PFSK-1 (cell line): ENCODE results near the gene ABTB1.

Experiments used
- FOXP2 ChIP-seq: optimal IDR thresholded peaks from 2 replicates; pipeline ENCODE3; 2011; ENCODE audit warnings: borderline replicate concordance, control low read depth, inconsistent platforms; ENCODE audit not compliant: insufficient read depth; ENCODE audit errors: extremely low read length, extremely low read depth
- POLR2AphosphoS5 ChIP-seq: IDR thresholded peaks from 2 replicates; pipeline ENCODE4 v1.6.1; 2012; ENCODE audit warnings: low read depth, mild to moderate bottlenecking, control low read depth, low read length, moderate library complexity
- REST ChIP-seq, 2 experiments: IDR thresholded peaks; 2 replicates each; pipeline versions ENCODE4 v1.6.1 to v1.8.0; 2011 to 2012; ENCODE audit warnings: low read depth in 2 of 2, low read length in 2 of 2, control low read depth in 1 of 2, inconsistent platforms in 1 of 2, mild to moderate bottlenecking in 1 of 2, moderate library complexity in 1 of 2; ENCODE audit not compliant: insufficient read depth in 1 of 2
- SIN3A ChIP-seq: IDR thresholded peaks from 2 replicates; pipeline ENCODE4 v1.6.1; 2012; ENCODE audit warnings: mild to moderate bottlenecking, low read length, moderate library complexity, borderline replicate concordance; ENCODE audit not compliant: insufficient read depth
- TAF1 ChIP-seq: IDR thresholded peaks from 2 replicates; pipeline ENCODE4 v1.6.1; 2012; ENCODE audit warnings: low read length, control low read depth, borderline replicate concordance; ENCODE audit not compliant: insufficient read depth

The ABTB1 gene

GRCh38 chr3:127712461-127712860 is 39.7 kb downstream of the ABTB1 start:
- TF ChIP-seq TAF1 (no peak), SIN3A (no peak), FOXP2 (no peak), POLR2AphosphoS5 (no peak), REST (IDR thresholded peaks at IDR 0.05; ENCODE audit: insufficient read depth in 1 of 2, low read depth in 2 of 2, low read length in 2 of 2) (no peak)

GRCh38 chr3:127712881-127713771 is 40.4 kb downstream of the ABTB1 start:
- TF ChIP-seq REST (IDR thresholded peaks at IDR 0.05; ENCODE audit: insufficient read depth in 1 of 2, low read depth in 2 of 2, low read length in 2 of 2) (no peak), FOXP2 (no peak), POLR2AphosphoS5 (no peak), TAF1 (no peak)

GRCh38 chr3:127714125-127714571 is 41.4 kb downstream of the ABTB1 start:
- no peak for TF ChIP-seq POLR2AphosphoS5
- no peak for TF ChIP-seq SIN3A
- no peak for TF ChIP-seq REST (IDR thresholded peaks at IDR 0.05; ENCODE audit: insufficient read depth in 1 of 2, low read depth in 2 of 2, low read length in 2 of 2)
- no peak for TF ChIP-seq TAF1
- TF ChIP-seq FOXP2 = no peak

GRCh38 chr3:127714866-127715265 is 42.1 kb downstream of the ABTB1 start:
- TF ChIP-seq REST (IDR thresholded peaks at IDR 0.05; ENCODE audit: insufficient read depth in 1 of 2, low read depth in 2 of 2, low read length in 2 of 2) (no peak), POLR2AphosphoS5 (no peak), FOXP2 (no peak)
